Coronary artery (tissue), 2 donors: ENCODE results near the gene PAEP.
"Not testable (repeated sequence)": the region's sequence is repeated elsewhere in the genome, so short reads cannot be mapped to it uniquely, and the experiment has no call there.

Source experiments
- DNase-seq: peaks from one replicate; pipeline ENCODE4 v3.0.0-alpha.2; 2017; ENCODE audit warnings: low spot score
- H3K27ac ChIP-seq, 2 donors: fragments of 200-600 bp; sonication (generic); one replicate each; pipeline ENCODE4 v1.5.1; 2016 to 2019
- H3K4me3 ChIP-seq: fragments of 200-600 bp; sonication (generic); 2 replicates; pipeline ENCODE4 v1.5.1; 2016; ENCODE audit warnings: mild to moderate bottlenecking, moderate library complexity
- TF ChIP-seq, protein P1 (sequence below): fragments of 200-600 bp; sonication (generic); IDR thresholded peaks from one replicate; pipeline ENCODE4 v1.5.1; 2019; ENCODE audit warnings: antibody characterized with exemption

PAEP gene

GRCh38 chr9:135522931-135523330 is 38.6 kb upstream of the PAEP start:
- TF ChIP-seq, protein P1, sequence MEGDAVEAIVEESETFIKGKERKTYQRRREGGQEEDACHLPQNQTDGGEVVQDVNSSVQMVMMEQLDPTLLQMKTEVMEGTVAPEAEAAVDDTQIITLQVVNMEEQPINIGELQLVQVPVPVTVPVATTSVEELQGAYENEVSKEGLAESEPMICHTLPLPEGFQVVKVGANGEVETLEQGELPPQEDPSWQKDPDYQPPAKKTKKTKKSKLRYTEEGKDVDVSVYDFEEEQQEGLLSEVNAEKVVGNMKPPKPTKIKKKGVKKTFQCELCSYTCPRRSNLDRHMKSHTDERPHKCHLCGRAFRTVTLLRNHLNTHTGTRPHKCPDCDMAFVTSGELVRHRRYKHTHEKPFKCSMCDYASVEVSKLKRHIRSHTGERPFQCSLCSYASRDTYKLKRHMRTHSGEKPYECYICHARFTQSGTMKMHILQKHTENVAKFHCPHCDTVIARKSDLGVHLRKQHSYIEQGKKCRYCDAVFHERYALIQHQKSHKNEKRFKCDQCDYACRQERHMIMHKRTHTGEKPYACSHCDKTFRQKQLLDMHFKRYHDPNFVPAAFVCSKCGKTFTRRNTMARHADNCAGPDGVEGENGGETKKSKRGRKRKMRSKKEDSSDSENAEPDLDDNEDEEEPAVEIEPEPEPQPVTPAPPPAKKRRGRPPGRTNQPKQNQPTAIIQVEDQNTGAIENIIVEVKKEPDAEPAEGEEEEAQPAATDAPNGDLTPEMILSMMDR = no peak
- Histone ChIP-seq H3K4me3 (no peak overlapping the region), H3K27ac (no peak overlapping the region)
- peak; percentile 47 for DNase-seq

DNA sequence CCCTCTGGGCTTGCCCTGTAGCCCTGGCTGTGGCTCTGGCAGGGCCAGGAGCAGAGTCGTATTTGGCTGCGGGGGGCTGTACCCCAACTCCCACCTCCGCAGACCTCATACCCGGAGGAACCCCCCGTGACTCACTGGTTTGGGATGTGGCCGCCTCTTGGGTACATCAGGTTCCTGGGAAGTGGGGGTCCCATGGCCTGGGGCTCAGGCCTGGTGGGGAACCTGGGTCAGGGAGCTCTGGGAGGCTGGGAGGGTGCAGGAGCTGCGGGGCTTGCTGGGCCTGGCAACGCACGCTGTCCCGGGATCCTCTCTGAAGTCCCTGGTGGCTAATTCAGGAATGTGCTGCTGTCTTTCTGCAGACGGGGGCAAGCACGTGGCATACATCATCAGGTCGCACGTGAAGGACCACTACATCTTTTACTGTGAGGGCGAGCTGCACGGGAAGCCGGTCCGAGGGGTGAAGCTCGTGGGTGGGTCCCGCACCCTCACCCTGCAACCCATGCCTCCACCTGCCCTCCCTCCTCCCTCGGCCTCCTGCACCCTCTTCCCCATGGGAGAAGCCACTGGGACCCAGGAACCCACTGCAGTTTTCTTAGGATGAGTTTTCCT is 37.9 kb upstream of the PAEP start:
- TF ChIP-seq, protein P1 = no peak
- Histone ChIP-seq H3K4me3 (no peak overlapping the region), H3K27ac (no peak overlapping the region)
- DNase-seq = peak; percentile 57

DNA sequence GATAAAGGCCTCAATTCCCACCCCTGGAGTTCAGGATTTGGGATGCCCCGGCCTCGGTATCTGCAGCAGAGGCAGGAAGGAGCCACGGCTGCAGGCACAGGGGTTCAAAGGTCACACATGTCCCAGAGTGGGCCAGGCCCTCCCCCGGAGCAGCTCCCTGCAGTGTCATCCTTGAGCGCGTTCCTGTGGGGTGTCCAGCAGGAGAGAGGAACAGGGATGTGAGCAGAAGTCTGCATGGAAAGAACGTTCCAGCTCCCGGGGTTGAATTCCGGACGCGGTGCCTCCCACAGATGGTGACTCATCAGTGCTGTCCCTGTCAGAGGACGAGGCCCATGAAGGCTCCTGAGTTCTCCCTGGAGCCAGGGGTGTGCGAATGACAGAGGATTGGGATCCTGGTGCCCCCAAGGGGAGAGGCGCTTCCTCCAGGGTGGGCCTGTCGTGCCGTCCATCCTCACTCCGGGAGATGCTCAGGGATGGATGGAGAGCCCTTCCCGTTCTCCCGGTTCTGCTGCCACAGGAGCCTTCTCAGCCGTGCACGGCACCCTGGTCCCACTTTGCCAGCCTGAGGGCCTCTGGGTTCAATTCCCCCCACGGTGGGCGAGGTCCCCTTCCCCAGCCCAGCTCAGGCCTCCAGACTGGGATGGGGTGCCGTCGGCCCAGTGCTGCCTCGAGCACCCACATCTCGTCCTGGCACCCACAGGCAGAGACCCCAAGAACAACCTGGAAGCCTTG is 37.3 kb upstream of the PAEP start:
- TF ChIP-seq, protein P1 = no peak
- peak; percentile 47 for DNase-seq

GRCh38 chr9:135525241-135526088 is 36.1 kb upstream of the PAEP start:
- Histone ChIP-seq H3K4me3 (no peak overlapping the region), H3K27ac (no peak overlapping the region)
- DNase-seq = peak; percentile 60
- TF ChIP-seq, protein P1 = no peak

More for the DNA sequence above, 37.3 kb upstream of the PAEP start:
- Histone ChIP-seq H3K27ac (no peak overlapping the region), H3K4me3 (no peak overlapping the region)

DNA sequence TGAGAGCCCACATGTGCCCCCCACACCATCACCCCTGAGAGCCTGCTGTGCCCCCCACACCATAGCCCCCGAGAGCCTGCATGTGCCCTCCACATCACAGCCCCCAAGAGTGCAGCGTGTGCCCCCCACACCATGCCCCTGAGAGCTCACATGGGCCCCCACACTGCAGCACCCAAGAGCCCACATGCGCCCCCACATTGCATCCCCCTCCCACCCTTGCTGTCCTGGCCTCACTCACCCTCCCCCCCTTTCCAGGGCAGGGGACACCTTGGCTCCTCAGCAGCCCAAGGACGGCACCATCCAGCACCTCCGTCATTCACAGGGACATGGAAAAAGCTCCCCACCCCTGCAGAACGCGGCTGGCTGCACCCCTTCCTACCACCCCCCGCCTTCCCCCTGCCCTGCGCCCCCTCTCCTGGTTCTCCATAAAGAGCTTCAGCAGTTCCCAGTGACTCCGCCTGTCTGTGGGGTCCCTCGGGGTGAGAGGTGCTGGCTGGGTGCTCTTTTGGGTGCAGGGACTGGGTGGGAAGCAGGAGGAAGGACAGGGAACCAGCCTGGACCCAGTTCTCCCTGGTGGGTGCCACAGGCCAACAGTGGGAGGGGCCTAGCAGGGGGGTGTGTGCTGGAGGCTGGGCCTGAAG is 35.3 kb upstream of the PAEP start:
- H3K4me3 ChIP-seq = no peak overlapping the region
- TF ChIP-seq, protein P1 = no peak
- peak; percentile 52 for DNase-seq
- H3K27ac ChIP-seq = no peak overlapping the region

GRCh38 chr9:135526730-135527571 is 34.6 kb upstream of the PAEP start:
- TF ChIP-seq, protein P1 = no peak
- DNase-seq = peak; percentile 56
- no peak overlapping the region for H3K27ac ChIP-seq
- no peak overlapping the region for H3K4me3 ChIP-seq

- DNase-seq = peak; percentile 14
- H3K27ac ChIP-seq, H3K4me3 ChIP-seq: not testable (repeated sequence)
These were observed 32.6 kb upstream of the PAEP start for GRCh38 chr9:135528842-135529435.
